GM21423 (cell line): ENCODE measurements around the gene VAV2.
"Not testable (repeated sequence)": the region's sequence is repeated elsewhere in the genome, so short reads cannot be mapped to it uniquely, and the experiment has no call there.

Experiments used
- ATAC-seq: cut with Tn5 transposase; IDR thresholded peaks from one replicate; pipeline ENCODE4 v1.9.1; 2021; ENCODE audit warnings: mild to moderate bottlenecking, moderate library complexity; ENCODE audit not compliant: unreplicated experiment

VAV2 gene

DNA sequence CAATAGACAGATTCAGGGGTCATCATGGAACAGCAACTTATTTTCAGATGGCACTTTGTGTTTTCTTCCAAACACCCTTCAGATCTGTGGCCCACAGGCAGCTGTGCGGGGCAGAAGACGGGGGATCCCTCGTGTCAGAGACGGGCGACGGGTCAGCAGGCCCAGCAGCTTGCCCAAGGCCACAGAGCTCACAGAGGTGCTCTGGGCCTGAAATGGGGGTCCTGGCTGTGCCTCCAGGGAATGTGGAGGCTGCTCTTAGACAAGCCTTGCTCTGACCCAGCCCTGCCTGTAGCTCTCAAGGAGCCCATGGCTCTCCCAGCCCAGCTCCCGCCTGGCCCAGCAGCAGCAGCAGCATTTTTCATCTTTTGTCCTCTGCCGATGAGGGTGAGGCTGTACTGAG, 213.0 kb downstream of the VAV2 start:
- ATAC-seq: no peak

DNA sequence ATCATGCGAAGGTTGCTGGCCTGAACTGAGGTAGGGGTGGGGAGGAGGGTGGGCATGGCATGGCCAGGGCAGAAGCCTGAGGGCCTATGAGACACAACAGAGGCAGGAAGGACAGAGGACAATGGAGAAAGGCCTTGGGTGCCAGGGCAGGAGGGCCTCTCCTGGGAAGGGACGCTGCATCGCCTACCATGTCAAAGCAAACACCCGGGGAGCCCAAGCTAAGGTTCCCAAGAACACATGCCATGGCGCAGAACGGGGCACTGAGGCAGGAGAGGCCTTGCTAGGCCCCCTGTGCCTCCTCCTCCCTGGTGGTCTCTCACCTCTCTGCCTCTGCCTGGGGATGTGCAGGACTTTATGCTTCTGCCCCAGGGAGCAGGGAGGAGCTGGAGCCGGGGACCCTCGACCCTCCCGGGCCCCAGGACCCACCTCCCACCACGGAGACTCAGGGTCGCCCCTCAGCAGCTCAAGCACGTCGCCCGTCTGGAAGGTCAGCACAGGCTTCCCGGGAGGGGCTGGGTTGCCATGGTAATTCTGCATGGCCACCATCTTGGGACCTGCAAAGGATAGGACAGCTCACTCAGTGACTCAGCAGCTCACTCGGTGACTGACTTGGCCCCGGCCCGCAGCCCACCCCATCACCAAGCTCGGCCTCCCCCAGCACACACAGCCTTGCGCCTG, 213.6 kb downstream of the VAV2 start:
- ATAC-seq: no peak

DNA sequence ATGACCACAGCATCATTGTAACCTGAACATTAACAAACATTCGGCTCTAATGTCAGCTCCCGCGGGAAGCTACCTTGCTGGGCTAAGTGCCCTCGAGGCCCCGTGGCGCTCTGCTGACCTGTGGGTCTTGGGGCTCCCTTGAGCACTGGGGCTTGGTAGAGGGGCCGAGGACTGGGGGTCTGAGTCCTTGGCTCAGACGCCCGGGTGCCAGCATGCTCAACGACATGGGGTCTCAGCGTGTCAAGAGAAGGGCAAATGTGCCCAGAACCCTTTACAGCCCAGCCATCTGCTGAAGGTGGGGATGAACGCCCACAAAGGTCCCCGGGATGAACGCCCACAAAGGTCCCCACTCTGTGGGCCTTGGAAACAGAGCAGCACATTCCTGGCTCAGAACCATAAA, 214.3 kb downstream of the VAV2 start:
- ATAC-seq: no peak

DNA sequence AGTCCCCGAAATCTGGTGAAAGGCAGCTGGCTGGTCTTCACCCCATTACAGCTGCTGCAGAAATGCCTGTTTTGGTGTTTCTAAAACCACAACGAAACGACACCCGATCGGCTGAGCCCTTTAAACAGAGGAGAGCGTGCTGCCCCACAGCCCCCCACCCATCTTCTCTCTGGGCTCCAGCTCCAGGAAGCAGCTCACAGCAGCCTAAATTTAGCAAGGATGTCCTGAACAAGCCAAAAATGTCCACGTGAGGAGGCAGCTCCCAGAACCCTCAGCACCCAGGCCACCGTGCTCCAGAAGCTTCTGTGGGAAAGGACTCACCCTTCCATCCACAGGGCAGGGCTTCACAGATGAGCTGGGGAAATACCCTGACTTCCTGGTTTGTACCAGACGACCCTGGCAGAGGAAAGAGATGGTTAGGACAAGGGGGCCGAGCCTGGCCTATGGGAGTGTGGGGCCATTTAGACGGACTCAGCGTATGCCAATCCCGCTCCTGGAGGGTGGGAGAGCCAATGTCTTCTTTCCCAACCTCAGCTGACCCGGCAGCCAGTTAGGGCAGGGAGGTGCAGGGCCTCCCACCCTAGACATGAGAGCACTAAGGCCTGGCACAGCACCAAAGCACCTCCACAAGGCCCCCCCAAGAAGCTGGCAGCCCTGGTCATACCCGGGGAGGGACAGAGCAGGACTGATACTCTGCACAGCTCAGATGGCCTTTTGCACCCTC, 214.9 kb downstream of the VAV2 start:
- no peak for ATAC-seq

DNA sequence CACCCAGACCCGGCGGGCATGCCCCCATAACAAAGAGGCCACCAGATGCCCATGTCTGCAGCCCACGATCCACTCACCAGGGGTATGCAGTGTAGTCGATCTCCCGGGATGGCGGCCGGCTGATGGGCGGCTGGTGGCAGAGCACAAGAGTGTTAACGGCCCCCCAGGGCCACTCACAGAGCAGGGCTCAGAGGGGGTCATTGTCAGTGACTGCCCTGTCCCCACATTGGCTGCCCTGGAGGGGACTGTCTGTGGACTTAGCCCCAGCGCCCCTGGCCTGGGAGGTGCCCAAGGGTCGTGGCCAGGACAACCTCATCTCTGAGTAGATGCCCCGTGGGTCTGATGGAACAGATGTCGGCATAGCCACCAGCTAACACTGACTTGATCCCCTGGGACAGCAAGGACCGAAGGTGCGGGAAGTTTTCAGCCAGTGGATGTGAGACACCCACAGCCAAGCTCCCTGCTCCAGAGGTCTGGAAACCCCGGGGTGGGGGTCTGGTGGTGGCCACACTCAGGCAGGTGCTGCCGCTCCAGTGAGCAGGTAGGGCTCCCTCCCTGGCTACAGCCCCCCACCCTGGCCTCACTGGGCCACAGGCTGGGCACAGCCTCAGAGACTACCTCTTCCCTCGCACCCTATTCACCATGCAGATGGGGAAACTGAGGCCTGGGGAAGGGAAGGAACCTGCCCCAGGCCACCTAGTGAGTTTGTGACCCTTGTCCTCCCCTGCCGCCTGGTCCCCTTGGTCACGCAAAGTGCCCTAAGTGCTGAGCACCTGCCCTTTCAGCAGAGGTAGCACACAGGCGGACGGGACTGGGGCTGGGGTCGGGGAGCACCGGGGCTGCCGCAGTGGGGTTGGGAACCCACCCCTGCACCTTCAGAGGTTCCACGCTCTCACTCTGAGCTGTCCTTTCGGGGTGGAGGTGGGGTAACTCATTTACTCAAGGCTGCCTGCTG, 215.9 kb downstream of the VAV2 start:
- ATAC-seq: no peak

GRCh38 chr9:133775291-133775690, 216.8 kb downstream of the VAV2 start:
- ATAC-seq: no peak

DNA sequence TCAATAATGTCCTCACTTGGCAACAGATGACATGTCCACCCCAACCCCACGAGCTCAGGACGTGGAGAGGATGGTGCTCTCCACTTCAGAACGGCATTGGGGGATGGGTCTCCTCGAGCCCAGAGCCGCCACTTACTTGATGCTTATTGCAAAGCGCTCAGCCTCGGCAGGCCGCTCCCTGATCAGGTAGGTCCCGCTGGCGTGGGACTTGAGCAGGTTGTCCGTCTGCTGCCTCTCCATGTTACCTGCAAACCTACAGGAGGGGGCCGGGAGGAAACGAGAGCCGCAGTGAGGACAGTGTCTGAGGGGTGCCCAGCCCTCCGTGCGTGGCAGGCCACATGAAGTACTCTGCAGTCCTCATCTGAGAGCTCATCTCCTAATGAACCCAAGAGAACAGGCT, 217.3 kb downstream of the VAV2 start:
- no peak for ATAC-seq

DNA sequence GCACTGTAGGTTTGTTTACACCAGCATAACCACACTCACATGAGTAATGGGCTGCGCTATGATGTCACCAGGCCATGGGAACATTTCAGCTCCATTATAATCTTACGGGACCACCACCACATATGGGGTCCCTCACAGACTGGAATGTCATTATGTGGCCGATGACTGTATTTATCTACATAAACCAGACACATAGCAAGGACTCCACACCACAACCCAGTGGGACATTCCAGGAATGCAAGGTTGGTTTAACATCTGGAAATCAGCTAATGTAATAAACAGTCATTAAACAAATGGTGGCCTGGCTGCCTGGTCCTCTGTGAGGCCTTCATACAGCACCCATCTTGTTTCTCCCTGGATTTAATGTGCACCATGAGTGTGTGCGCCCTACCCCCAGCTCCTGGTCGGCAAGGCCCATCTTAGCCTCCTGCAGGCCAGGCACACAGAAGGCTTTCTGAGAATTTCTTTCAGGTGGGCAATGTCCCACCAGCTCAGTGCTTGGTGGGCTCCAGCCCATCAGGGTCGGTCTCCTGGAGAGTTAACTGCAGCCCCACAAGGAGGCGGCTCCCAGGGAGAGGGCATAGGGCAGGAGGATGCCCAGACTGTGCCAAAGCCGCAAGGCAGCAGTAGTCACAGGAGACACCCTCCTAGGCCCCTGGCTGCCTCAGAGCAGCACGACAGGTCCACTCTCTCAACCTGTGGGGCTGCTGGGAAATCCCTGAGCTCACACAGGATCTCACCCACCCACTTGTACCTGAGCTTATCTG, 218.1 kb downstream of the VAV2 start:
- no peak for ATAC-seq

- no peak for ATAC-seq
Observed at GRCh38 chr9:133772581-133772980, 219.5 kb downstream of the VAV2 start.

- ATAC-seq: no peak
Observed at GRCh38 chr9:133771486-133772482, 220.3 kb downstream of the VAV2 start.

GRCh38 chr9:133770076-133770777, 221.9 kb downstream of the VAV2 start:
- ATAC-seq: no peak

- no peak for ATAC-seq
Observed at GRCh38 chr9:133769511-133770075, 222.5 kb downstream of the VAV2 start.

- no peak for ATAC-seq
Observed at GRCh38 chr9:133768859-133769510, 223.1 kb downstream of the VAV2 start.

GRCh38 chr9:133768371-133768858, 223.7 kb downstream of the VAV2 start:
- no peak for ATAC-seq

- ATAC-seq: no peak
Observed at GRCh38 chr9:133767625-133768024, 224.5 kb downstream of the VAV2 start.

DNA sequence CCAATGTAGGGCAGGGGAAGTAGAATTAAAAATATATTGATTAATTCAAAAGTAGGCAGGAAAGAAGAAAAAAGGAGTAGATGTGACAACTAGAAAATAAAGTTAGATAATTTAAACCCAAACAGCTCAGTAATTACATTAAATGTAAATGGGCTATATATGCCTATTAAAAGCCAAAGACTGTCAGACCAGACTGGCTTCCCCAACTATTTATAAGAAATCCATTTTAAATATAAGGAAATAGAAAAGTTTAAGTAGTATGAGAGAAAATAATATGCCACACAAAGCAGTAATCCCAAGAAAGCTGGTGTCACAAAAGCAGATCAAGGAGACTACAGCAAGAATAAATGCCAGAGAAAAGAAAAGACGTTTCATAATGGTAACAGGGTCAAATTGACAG, 225.1 kb downstream of the VAV2 start:
- ATAC-seq: no peak

DNA sequence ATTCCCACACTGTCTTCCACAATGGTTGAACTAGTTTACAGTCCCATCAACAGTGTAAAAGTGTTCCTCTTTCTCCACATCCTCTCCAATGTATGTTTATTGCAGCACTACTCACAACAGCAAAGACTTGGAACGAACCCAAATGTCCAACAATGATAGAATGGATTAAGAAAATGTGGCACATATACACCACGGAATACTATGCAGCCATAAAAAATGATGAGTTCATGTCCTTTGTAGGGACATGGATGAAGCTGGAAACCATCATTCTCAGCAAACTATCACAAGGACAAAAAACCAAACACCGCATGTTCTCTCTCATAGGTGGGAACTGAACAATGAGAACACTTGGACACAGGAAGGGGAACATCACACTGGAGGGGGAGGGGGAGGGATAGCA, 225.9 kb downstream of the VAV2 start:
- not testable (repeated sequence) for ATAC-seq
